22Rv1 (cell line): ENCODE results near the gene P2RX1.

Experiments
- CTCF ChIP-seq: fragments of 450-650 bp; IDR thresholded peaks from 2 replicates; pipeline ENCODE4 v1.5.1; 2017; ENCODE audit warnings: mild to moderate bottlenecking
- ZFX ChIP-seq: fragments of 450-650 bp; IDR thresholded peaks from 2 replicates; pipeline ENCODE4 v1.6.1; 2017; ENCODE audit warnings: antibody characterized with exemption, borderline replicate concordance

DNA sequence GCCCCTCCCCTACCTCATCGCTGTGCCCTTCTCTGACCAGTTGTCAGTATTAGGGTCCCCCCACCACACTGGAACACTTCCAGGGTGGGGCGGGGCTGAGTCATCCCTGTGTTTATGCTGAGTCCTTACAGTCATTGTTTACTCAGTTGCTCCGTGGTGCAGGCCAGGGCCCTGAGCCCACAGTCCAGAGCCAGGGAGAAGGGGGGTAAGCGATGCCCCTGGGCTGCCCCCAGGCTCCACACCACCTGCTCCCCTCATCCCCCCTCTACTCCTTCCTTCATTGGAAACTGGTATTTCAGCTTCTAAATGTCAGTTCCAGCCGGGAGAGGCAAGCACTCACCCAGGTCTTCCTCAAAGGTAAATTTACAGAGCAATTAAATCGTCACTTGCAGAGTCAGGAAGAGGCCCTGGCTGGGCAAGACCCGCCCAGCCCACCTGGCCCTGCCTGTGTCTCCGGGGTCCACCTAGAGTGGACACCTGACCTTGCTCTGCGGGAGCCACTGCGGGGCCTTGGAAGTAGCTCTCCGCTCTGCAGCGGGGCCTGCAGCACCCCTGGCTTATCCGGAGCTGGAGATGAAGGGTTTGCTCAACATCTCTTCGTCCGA is 43.1 kb upstream of the P2RX1 start:
- TF ChIP-seq CTCF (no peak), ZFX (no peak)
